HCT116 (cell line): ENCODE data around the gene KATNAL1. TPM values are rescaled to one million over a fixed set of nuclear protein-coding genes. Genes with fewer than 3 reads are reported as not detected.

Experiments used
- ATAC-seq: fragments of 200-7000 bp; cut with Tn5 transposase; 2 replicates; pipeline ENCODE4 v1.9.1; 2020; ENCODE audit warnings: mild to moderate bottlenecking, moderate library complexity
- BruUV-seq: library from RNA; stranded (reverse); fragments of 400-500 nt; replicated peaks from 2 replicates; lab custom pipeline; 2021; lab: Mats Ljungman, UMichigan
- CTCF ChIA-PET: fragments of 300-600 bp; sonication (Branson Sonifier 250); formaldehyde crosslinking; loops from one replicate; lab custom pipeline; 2021; ENCODE audit warnings: antibody characterized with exemption; lab: Charles Lee
- POLR2A ChIA-PET: fragments of 300-600, 350-600 bp; sonication (Branson Sonifier 250); formaldehyde crosslinking; loops from one replicate; lab custom pipeline; 2021; ENCODE audit warnings: antibody characterized with exemption; lab: Charles Lee
- RAD21 ChIA-PET, 2 experiments: fragments of 300-600 bp; sonication (Branson Sonifier 250); formaldehyde crosslinking; loops; one replicate each; lab custom pipeline; 2023; ENCODE audit warnings: low total read pairs in 2 of 2; ENCODE audit not compliant: uncharacterized antibody in 2 of 2, unreplicated experiment in 2 of 2, low non-redundant PET in 1 of 2; lab: Charles Lee
- DNase-seq: peaks from one replicate; pipeline ENCODE4 v3.0.0-alpha.2; 2010; ENCODE audit warnings: low read depth, low spot score
- H2AFZ ChIP-seq: fragments of 200-600 bp; shearing (Covaris generic), sonication (generic); 2 replicates; pipeline ENCODE4 v1.6.1; 2017; ENCODE audit warnings: low read depth, mixed run types, mixed read lengths, antibody characterized with exemption, low read length; ENCODE audit not compliant: poor library complexity, severe bottlenecking
- H3K27ac ChIP-seq: 2 replicates; pipeline ENCODE4 v1.5.1; 2012; ENCODE audit warnings: low read depth, low read length
- H3K27me3 ChIP-seq: fragments of 200-600 bp; sonication (generic); 2 replicates; pipeline ENCODE4 v1.6.1; 2016; ENCODE audit warnings: mixed run types, low read length, mixed read lengths; ENCODE audit not compliant: insufficient read depth
- H3K36me3 ChIP-seq, 2 experiments: fragments of 200-500 bp in 1 of 2; fragments of 200-600 bp in 1 of 2; sonication (Bioruptor generic) in 1 of 2; sonication (generic) in 1 of 2; 2 replicates each; pipeline versions ENCODE4 v1.5.1 to v1.6.1; 2014 to 2016; ENCODE audit warnings: low read length in 2 of 2, inconsistent platforms in 1 of 2, mixed read lengths in 1 of 2, mixed run types in 1 of 2; ENCODE audit not compliant: insufficient read depth in 2 of 2, control insufficient read depth in 1 of 2
- H3K4me1 ChIP-seq, 2 experiments: fragments of 200-600 bp in 1 of 2; sonication (generic) in 1 of 2; 2 replicates each; pipeline versions ENCODE4 v1.5.1 to v1.6.1; 2012 to 2017; ENCODE audit warnings: low read length in 2 of 2, inconsistent platforms in 1 of 2, mild to moderate bottlenecking in 1 of 2, mixed read lengths in 1 of 2, mixed run types in 1 of 2, moderate library complexity in 1 of 2; ENCODE audit not compliant: insufficient read depth in 2 of 2, control insufficient read depth in 1 of 2
- H3K4me2 ChIP-seq: fragments of 200-600 bp; sonication (generic); 2 replicates; pipeline ENCODE4 v1.6.1; 2017; ENCODE audit warnings: mixed run types, low read length, mixed read lengths
- H3K4me3 ChIP-seq, 2 experiments: fragments of 200-600 bp in 1 of 2; sonication (generic) in 1 of 2; replicated peaks in 1 of 2; 2 replicates each; pipeline ENCODE4 v1.5.1; 2011 to 2016; ENCODE audit warnings: low read length in 2 of 2, control low read depth in 1 of 2, low read depth in 1 of 2, mild to moderate bottlenecking in 1 of 2, mixed read lengths in 1 of 2, mixed run types in 1 of 2
- H3K79me2 ChIP-seq: fragments of 200-600 bp; sonication (generic); 2 replicates; pipeline ENCODE4 v1.6.1; 2017; ENCODE audit warnings: mild to moderate bottlenecking, mixed run types, low read length, moderate library complexity, mixed read lengths; ENCODE audit not compliant: insufficient read depth
- H3K9ac ChIP-seq: fragments of 200-600 bp; sonication (generic); 2 replicates; pipeline ENCODE4 v1.6.1; 2016; ENCODE audit warnings: low read length, mixed read lengths
- H3K9me2 ChIP-seq: fragments of 200-600 bp; sonication (generic), shearing (Covaris generic); 2 replicates; pipeline ENCODE4 v1.6.1; 2017; ENCODE audit warnings: mixed run types, mild to moderate bottlenecking, moderate library complexity; ENCODE audit not compliant: insufficient read depth
- H3K9me3 ChIP-seq, 2 experiments: fragments of 200-500 bp in 1 of 2; fragments of 200-600 bp in 1 of 2; sonication (Bioruptor generic) in 1 of 2; sonication (generic) in 1 of 2; 2 replicates each; pipeline ENCODE4 v1.6.1; 2014 to 2017; ENCODE audit warnings: low read length in 2 of 2, mixed read lengths in 2 of 2, inconsistent platforms in 1 of 2, low read depth in 1 of 2, mild to moderate bottlenecking in 1 of 2, mixed run types in 1 of 2, moderate library complexity in 1 of 2; ENCODE audit not compliant: control insufficient read depth in 1 of 2, insufficient read depth in 1 of 2
- H4K20me1 ChIP-seq: fragments of 200-600 bp; sonication (generic), shearing (Covaris generic); 2 replicates; pipeline ENCODE4 v1.6.1; 2017; ENCODE audit warnings: mixed run types, mild to moderate bottlenecking, moderate library complexity; ENCODE audit not compliant: insufficient read depth
- CBX3 ChIP-seq: IDR thresholded peaks from 2 replicates; pipeline ENCODE4 v1.6.1; 2012; ENCODE audit warnings: low read depth
- CEBPB ChIP-seq: IDR thresholded peaks from 2 replicates; pipeline ENCODE4 v1.6.1; 2012; ENCODE audit warnings: low read depth
- EGR1 ChIP-seq: IDR thresholded peaks from 2 replicates; pipeline ENCODE4 v1.6.1; 2012; ENCODE audit warnings: low read depth
- ELF1 ChIP-seq: IDR thresholded peaks from 2 replicates; pipeline ENCODE4 v1.6.1; 2012; ENCODE audit warnings: low read depth, borderline replicate concordance
- EZH2 ChIP-seq: fragments of 200-600 bp; sonication (generic); IDR thresholded peaks from 2 replicates; pipeline ENCODE4 v1.6.1; 2017; ENCODE audit warnings: antibody characterized with exemption, mixed run types
- POLR2A ChIP-seq: IDR thresholded peaks from 2 replicates; pipeline ENCODE4 v1.7.0; 2011; ENCODE audit warnings: borderline replicate concordance; ENCODE audit not compliant: insufficient read depth, insufficient read length; ENCODE audit errors: extremely low read depth
- SP1 ChIP-seq: IDR thresholded peaks from 2 replicates; pipeline ENCODE4 v1.6.1; 2012; ENCODE audit warnings: low read depth
- SRF ChIP-seq: IDR thresholded peaks from 2 replicates; pipeline ENCODE4 v1.6.1; 2012; ENCODE audit warnings: low read depth
- TCF7L2 ChIP-seq: IDR thresholded peaks from 2 replicates; pipeline ENCODE4 v1.7.0; 2011; ENCODE audit warnings: borderline replicate concordance, inconsistent platforms; ENCODE audit not compliant: insufficient read depth, insufficient read length; ENCODE audit errors: extremely low read depth
- intact Hi-C: fragments of 100-400 bp; cut with micrococcal nuclease; formaldehyde crosslinking; loops from 2 replicates; pipeline ENCODE4 v1.10.0; 2022
- total RNA-seq: library from RNA; stranded (reverse); gene quantifications from one replicate; pipeline ENCODE4 v1.2.1, GENCODE V29; 2021; ENCODE audit not compliant: unreplicated experiment
- TF ChIP-seq, protein P1 (sequence below): IDR thresholded peaks from 2 replicates; pipeline ENCODE4 v1.6.1; 2012; ENCODE audit warnings: low read depth

Gene KATNAL1
- total RNA-seq, 1 experiment from 2014 or later, result 17.3 TPM

DNA sequence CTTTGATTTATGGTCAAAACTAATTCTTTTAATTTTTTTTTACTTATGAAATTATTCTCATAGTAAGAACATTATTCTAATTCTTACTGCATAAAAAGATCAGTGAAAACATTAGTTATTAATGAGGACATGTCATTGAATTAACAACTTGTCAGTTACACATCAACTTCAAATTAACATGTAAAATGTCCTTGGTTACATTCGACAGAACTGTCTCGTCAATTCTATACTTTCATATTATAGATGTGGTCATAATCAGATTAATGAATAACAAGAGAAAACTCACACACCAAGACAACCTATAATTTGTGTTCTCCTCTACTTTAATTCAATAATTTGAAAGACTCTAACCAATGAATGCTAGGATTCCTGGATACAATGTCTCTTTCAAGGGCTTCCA is 66.7 kb downstream of the KATNAL1 start:
- ChIA-PET POLR2A (no interaction called here), RAD21 (no interaction called here), CTCF (no interaction called here)
- Histone ChIP-seq H3K4me3 (no peak overlapping the region), H3K9ac (no peak overlapping the region), H3K27me3 (no peaks in the 10 kb centered on the region), H3K9me3 (no peaks in the 10 kb centered on the region), H4K20me1 (no peaks in the 10 kb centered on the region), H2AFZ (no peak overlapping the region), H3K9me2 (no peaks in the 10 kb centered on the region), H3K27ac (no peak overlapping the region), H3K79me2 (peaks cover 5% of the 10 kb centered on the region; the same call in 1 of the 2 replicates), H3K36me3 (0 out of 4 replicates have a peak, but pooled peaks cover 0 to 2% of the 10 kb centered on the region in 2 experiments), H3K4me2 (no peak overlapping the region), H3K4me1 (no peaks in the 10 kb centered on the region)
- TF ChIP-seq POLR2A (no peak), CBX3 (no peak)
- intact Hi-C loops, result no loop called here
- BruUV-seq, result no TSS peak
- ATAC-seq (no peak), DNase-seq (no peak)

DNA sequence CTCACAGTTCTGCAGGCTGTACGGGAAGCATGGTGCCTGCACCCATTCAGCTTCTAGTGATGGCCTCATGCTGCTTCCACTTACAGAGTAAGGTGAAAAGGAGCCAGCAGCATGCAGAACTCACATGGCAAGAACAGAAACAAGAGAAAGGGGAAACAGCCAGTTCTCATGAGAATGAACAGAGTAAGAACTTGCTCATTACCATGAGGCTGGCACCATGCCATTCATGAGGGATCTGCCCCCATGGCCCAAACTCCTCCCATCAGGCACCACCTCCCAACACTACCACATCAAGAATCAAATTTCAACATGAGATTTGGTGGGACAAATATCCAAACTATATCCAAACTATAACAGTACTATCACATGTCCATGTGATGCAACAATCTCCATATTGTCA is 72.1 kb downstream of the KATNAL1 start:
- CTCF ChIA-PET, result no interaction called here
- Histone ChIP-seq H2AFZ (no peak overlapping the region), H3K4me1 (no peaks in the 10 kb centered on the region), H3K4me3 (no peak overlapping the region), H3K36me3 (no peaks in the 10 kb centered on the region; a peak in 1 of 4 replicates), H3K9me2 (no peaks in the 10 kb centered on the region), H3K27ac (no peak overlapping the region), H3K9ac (no peak overlapping the region), H4K20me1 (no peaks in the 10 kb centered on the region), H3K79me2 (no peaks in the 10 kb centered on the region), H3K9me3 (no peaks in the 10 kb centered on the region), H3K27me3 (no peaks in the 10 kb centered on the region), H3K4me2 (no peak overlapping the region)
- intact Hi-C loops, result no loop called here
- DNase-seq, result no peak
- no peak for ATAC-seq
- POLR2A ChIA-PET, result no interaction called here
- BruUV-seq, result no TSS peak
- RAD21 ChIA-PET, result no interaction called here
- TF ChIP-seq EZH2 (no peak), CEBPB (no peak), ELF1 (no peak), SP1 (no peak), SRF (no peak), EGR1 (no peak), TCF7L2 (no peak)
- TF ChIP-seq, protein P1, sequence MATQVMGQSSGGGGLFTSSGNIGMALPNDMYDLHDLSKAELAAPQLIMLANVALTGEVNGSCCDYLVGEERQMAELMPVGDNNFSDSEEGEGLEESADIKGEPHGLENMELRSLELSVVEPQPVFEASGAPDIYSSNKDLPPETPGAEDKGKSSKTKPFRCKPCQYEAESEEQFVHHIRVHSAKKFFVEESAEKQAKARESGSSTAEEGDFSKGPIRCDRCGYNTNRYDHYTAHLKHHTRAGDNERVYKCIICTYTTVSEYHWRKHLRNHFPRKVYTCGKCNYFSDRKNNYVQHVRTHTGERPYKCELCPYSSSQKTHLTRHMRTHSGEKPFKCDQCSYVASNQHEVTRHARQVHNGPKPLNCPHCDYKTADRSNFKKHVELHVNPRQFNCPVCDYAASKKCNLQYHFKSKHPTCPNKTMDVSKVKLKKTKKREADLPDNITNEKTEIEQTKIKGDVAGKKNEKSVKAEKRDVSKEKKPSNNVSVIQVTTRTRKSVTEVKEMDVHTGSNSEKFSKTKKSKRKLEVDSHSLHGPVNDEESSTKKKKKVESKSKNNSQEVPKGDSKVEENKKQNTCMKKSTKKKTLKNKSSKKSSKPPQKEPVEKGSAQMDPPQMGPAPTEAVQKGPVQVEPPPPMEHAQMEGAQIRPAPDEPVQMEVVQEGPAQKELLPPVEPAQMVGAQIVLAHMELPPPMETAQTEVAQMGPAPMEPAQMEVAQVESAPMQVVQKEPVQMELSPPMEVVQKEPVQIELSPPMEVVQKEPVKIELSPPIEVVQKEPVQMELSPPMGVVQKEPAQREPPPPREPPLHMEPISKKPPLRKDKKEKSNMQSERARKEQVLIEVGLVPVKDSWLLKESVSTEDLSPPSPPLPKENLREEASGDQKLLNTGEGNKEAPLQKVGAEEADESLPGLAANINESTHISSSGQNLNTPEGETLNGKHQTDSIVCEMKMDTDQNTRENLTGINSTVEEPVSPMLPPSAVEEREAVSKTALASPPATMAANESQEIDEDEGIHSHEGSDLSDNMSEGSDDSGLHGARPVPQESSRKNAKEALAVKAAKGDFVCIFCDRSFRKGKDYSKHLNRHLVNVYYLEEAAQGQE, result no peak
